ENCODE measurements around the gene GALM. TPM values are rescaled to one million over a fixed set of nuclear protein-coding genes. Genes with fewer than 3 reads are reported as not detected.

The GALM gene
- total and polyA plus RNA-seq, 8 donors, result 12.8 to 33.6 (median 25.3) TPM

DNA sequence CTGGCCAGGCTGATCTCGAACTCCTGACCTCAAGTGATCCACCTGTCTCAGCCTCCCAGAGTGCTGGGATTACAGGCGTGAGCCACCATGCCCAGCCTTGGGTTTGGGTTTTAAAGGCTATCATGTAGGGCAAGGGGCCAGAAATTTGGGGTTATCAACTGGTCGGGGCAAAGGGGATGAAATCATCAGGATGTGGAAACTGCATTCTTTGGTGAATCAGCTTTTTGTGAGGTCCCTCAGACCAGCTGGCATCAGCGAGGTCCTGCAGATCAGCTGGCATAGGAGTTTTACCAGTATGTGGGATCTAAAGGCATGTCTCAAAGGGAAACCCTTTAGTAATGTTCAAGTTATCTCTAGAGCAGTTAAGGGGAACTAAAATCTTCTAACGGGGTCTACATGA, 105.7 kb downstream of the GALM start:
- intact Hi-C loops (cut with DNase I), result no loop called here
- H3K27ac ChIP-seq, result no peak overlapping the region
- TF ChIP-seq, protein P1, sequence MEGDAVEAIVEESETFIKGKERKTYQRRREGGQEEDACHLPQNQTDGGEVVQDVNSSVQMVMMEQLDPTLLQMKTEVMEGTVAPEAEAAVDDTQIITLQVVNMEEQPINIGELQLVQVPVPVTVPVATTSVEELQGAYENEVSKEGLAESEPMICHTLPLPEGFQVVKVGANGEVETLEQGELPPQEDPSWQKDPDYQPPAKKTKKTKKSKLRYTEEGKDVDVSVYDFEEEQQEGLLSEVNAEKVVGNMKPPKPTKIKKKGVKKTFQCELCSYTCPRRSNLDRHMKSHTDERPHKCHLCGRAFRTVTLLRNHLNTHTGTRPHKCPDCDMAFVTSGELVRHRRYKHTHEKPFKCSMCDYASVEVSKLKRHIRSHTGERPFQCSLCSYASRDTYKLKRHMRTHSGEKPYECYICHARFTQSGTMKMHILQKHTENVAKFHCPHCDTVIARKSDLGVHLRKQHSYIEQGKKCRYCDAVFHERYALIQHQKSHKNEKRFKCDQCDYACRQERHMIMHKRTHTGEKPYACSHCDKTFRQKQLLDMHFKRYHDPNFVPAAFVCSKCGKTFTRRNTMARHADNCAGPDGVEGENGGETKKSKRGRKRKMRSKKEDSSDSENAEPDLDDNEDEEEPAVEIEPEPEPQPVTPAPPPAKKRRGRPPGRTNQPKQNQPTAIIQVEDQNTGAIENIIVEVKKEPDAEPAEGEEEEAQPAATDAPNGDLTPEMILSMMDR (IDR thresholded peaks at IDR 0.05), result no peak
- H3K4me1 ChIP-seq, result no peaks in the 10 kb centered on the region
- H3K9me3 ChIP-seq, result no peaks in the 10 kb centered on the region
- ATAC-seq, result no peak
- H3K27me3 ChIP-seq, result peaks cover 0 to 1% of the 10 kb centered on the region in 2 donors
- no peaks in the 10 kb centered on the region for H3K36me3 ChIP-seq
- no peak for DNase-seq
- no peak overlapping the region for H3K4me3 ChIP-seq

DNA sequence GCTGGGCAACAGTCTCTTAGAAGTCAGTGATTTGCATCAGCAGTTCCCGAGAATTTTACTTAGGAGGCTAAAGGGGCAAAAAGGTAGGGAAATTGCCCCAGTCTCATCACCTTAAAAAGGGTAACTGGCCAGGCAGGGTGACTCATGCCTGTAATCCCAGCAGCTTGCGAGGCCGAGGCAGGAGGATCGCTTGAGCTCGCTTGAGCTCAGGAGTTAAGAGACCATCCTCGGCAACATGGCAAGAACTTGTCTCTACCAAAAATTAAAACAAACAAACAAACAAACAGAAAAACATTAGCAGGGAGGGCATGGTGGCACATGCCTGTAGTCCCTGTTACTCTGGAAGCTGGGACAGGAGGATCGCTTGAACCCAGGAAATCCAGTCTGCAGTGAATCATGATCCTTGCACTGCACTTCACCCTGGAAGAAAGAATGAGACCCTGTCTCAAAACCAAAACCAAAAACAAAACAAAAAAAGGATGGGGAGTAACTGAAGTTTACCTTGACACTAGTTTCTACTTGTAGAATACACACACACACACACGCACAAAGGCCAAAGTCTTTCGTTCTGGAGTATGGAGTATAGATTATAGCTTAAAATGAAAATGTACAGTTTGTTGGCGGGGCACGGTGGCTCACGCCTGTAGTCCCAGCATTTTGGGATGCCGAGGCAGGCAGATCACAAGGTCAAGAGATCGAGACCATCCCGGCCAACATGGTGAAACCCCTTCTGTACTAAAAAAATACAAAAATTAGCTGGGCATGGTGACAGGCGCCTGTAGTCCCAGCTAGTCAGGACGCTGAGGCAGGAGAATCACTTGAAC, 109.4 kb downstream of the GALM start:
- intact Hi-C loops (cut with DNase I), result no loop called here
- no peak overlapping the region for H3K27ac ChIP-seq
- H3K27me3 ChIP-seq, result peaks cover 0 to 5% of the 10 kb centered on the region in 2 donors
- TF ChIP-seq, protein P1 (IDR thresholded peaks at IDR 0.05), result no peak
- peaks cover 7 to 10% of the 10 kb centered on the region in 2 donors for H3K4me1 ChIP-seq
- H3K9me3 ChIP-seq, result no peaks in the 10 kb centered on the region
- DNase-seq (no peak), ATAC-seq (no peak)
- H3K36me3 ChIP-seq, result peaks cover 0 to 5% of the 10 kb centered on the region in 2 donors
- no peak overlapping the region for H3K4me3 ChIP-seq

DNA sequence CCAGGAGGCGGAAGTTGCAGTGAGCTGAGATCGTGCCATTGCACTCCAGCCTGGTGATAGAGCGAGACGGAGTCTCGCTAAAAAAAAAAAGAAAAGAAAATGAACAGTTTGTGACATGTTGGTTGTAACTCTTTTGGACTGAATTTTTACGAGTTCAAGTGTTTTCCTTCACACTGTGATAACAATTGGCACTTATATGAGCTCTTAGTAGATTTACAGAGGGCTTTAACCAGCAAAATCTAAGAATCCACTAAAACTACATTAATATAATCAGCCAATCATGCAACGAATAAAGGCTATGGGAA, 110.0 kb downstream of the GALM start:
- Histone ChIP-seq H3K4me3 (no peak overlapping the region), H3K4me1 (peaks cover 7 to 10% of the 10 kb centered on the region in 2 donors), H3K27me3 (peaks cover 0 to 5% of the 10 kb centered on the region in 2 donors), H3K36me3 (peaks cover 0 to 10% of the 10 kb centered on the region in 2 donors), H3K27ac (no peak overlapping the region), H3K9me3 (no peaks in the 10 kb centered on the region)
- intact Hi-C loops (cut with DNase I), result no loop called here
- ATAC-seq (no peak), DNase-seq (no peak)
- TF ChIP-seq, protein P1 (IDR thresholded peaks at IDR 0.05), result no peak

DNA sequence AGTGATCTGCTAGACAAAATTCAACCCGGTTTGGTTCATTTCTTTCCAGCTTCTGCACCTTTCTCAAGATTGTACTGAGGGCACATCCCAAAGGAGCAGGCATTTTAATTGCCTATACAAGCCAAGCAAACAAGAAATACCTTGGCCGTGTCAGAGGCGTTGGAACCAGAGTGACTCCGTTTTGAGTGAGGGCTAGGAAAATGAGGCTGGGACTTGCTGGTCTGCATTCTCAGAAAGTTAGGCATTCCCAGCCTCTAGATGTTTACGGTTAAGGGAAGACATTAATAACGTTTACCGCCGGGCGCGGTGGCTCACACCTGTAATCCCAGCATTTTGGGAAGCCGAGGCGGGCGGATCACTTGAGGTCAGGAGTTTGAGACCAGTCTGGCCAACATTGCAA, 110.6 kb downstream of the GALM start:
- TF ChIP-seq, protein P1 (IDR thresholded peaks at IDR 0.05), result no peak
- Histone ChIP-seq H3K4me1 (peaks cover 7 to 10% of the 10 kb centered on the region in 2 donors), H3K27ac (no peak overlapping the region), H3K27me3 (peaks cover 0 to 5% of the 10 kb centered on the region in 2 donors), H3K4me3 (no peak overlapping the region), H3K9me3 (no peaks in the 10 kb centered on the region), H3K36me3 (peaks cover 0 to 17% of the 10 kb centered on the region in 2 donors)
- DNase-seq, result no peak
- no peak for ATAC-seq
- intact Hi-C loops (cut with DNase I), result no loop called here

DNA sequence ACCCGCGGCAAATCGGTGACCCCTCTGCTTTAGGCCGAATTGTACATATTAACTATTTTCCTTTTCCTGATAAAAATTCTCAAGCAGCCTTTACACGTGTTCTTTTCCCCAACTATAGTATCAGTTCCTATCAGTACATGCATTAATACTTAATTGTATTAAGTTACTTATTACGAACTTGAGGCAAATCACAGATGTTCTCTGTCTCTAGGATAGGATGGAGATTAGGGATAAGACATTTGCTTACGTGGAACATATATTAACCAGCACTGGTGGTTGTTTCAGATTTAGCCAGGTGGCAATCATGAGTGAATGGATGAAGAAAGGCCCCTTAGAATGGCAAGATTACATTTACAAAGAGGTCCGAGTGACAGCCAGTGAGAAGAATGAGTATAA, 112.8 kb downstream of the GALM start:
- Histone ChIP-seq H3K4me1 (peaks cover 7 to 10% of the 10 kb centered on the region in 2 donors), H3K9me3 (no peaks in the 10 kb centered on the region), H3K27ac (peak overlapping the region in 1 of 2 donors; percentile 19), H3K36me3 (peaks cover 0 to 24% of the 10 kb centered on the region in 2 donors), H3K27me3 (peaks cover 0 to 5% of the 10 kb centered on the region in 2 donors), H3K4me3 (peak overlapping the region; percentile 46 to 60)
- TF ChIP-seq, protein P1 (IDR thresholded peaks at IDR 0.05), result no peak
- intact Hi-C loops (cut with DNase I), result no loop called here
- no peak for DNase-seq
- no peak for ATAC-seq
